SK-N-SH (cell line): ENCODE data around the gene AKAP9. TPM values are rescaled to one million over a fixed set of nuclear protein-coding genes. Genes with fewer than 3 reads are reported as not detected.

Source experiments
- CTCF ChIA-PET: fragments of 300-600, 350-600 bp; formaldehyde crosslinking; extraction: SDS; loops from one replicate; lab custom pipeline; 2021; lab: Yijun Ruan, JAX
- POLR2A ChIA-PET: fragments of 350-600 bp; sonication (Branson Sonifier 250); formaldehyde crosslinking; extraction: SDS; loops from one replicate; lab custom pipeline; 2020; ENCODE audit warnings: antibody characterized with exemption, inconsistent platforms; lab: Yijun Ruan, JAX
- DNase-seq: peaks from one replicate; pipeline ENCODE4 v3.0.0; 2012
- H2AFZ ChIP-seq: fragments of 200-600 bp; sonication (generic); 2 replicates; pipeline ENCODE4 v1.8.1; 2016; ENCODE audit warnings: antibody characterized with exemption, mild to moderate bottlenecking, low read depth
- H3F3A ChIP-seq: fragments of 200-600 bp; sonication (generic); replicated peaks from 2 replicates; pipeline ENCODE3; 2016; ENCODE audit warnings: antibody characterized with exemption, mild to moderate bottlenecking; ENCODE audit not compliant: insufficient read depth
- H3K27ac ChIP-seq, 2 experiments: fragments of 200-500 bp in 1 of 2; fragments of 200-600 bp in 1 of 2; sonication (Bioruptor generic) in 1 of 2; sonication (generic), shearing (Covaris generic) in 1 of 2; 2 replicates each; pipeline versions ENCODE4 v1.5.1 to v1.6.1; 2014 to 2016; ENCODE audit warnings: low read depth in 2 of 2, inconsistent platforms in 1 of 2, low read length in 1 of 2, mild to moderate bottlenecking in 1 of 2, mixed read lengths in 1 of 2
- H3K27me3 ChIP-seq: fragments of 200-600 bp; sonication (generic), shearing (Covaris generic); 2 replicates; pipeline ENCODE4 v1.6.1; 2016; ENCODE audit warnings: mixed run types; ENCODE audit not compliant: insufficient read depth
- H3K36me3 ChIP-seq, 2 experiments: fragments of 200-500 bp in 1 of 2; fragments of 200-600 bp in 1 of 2; sonication (Bioruptor generic) in 1 of 2; sonication (generic) in 1 of 2; replicated peaks in 1 of 2; 2 replicates each; pipeline versions ENCODE3 to v1.5.1; 2014 to 2016; ENCODE audit warnings: low read length in 1 of 2, mild to moderate bottlenecking in 1 of 2; ENCODE audit not compliant: insufficient read depth in 2 of 2, control insufficient read depth in 1 of 2
- H3K4me1 ChIP-seq, 2 experiments: fragments of 200-500 bp in 1 of 2; fragments of 200-600 bp in 1 of 2; sonication (Bioruptor generic) in 1 of 2; sonication (generic), shearing (Covaris generic) in 1 of 2; 2 replicates each; pipeline versions ENCODE4 v1.5.1 to v1.6.1; 2014 to 2016; ENCODE audit warnings: low read depth in 1 of 2, low read length in 1 of 2, mixed run types in 1 of 2; ENCODE audit not compliant: insufficient read depth in 2 of 2, control insufficient read depth in 1 of 2
- H3K4me2 ChIP-seq: fragments of 200-600 bp; sonication (generic), shearing (Covaris generic); 2 replicates; pipeline ENCODE4 v1.6.1; 2017; ENCODE audit warnings: mixed run types
- H3K4me3 ChIP-seq, 2 experiments: fragments of 200-500 bp in 1 of 2; fragments of 200-600 bp in 1 of 2; sonication (Bioruptor generic) in 1 of 2; sonication (generic), shearing (Covaris generic) in 1 of 2; 2 replicates each; pipeline versions ENCODE4 v1.5.1 to v1.8.1; 2014 to 2016; ENCODE audit warnings: low read depth in 2 of 2, inconsistent platforms in 1 of 2, low read length in 1 of 2, mild to moderate bottlenecking in 1 of 2, mixed read lengths in 1 of 2, moderate library complexity in 1 of 2
- H3K79me2 ChIP-seq: fragments of 200-600 bp; sonication (generic); 2 replicates; pipeline ENCODE4 v1.8.1; 2017; ENCODE audit warnings: mild to moderate bottlenecking; ENCODE audit not compliant: insufficient read depth
- H3K9ac ChIP-seq: fragments of 200-600 bp; sonication (generic); 2 replicates; pipeline ENCODE4 v1.6.1; 2017; ENCODE audit warnings: mixed run types
- H3K9me2 ChIP-seq: fragments of 200-600 bp; sonication (generic); 2 replicates; pipeline ENCODE4 v1.6.1; 2017; ENCODE audit warnings: mixed run types
- H3K9me3 ChIP-seq: fragments of 200-600 bp; sonication (generic); 2 replicates; pipeline ENCODE4 v1.6.1; 2017; ENCODE audit warnings: mixed run types, mild to moderate bottlenecking, moderate library complexity
- H4K20me1 ChIP-seq: fragments of 200-600 bp; sonication (generic); 2 replicates; pipeline ENCODE4 v1.6.1; 2017; ENCODE audit warnings: mild to moderate bottlenecking, mixed run types; ENCODE audit not compliant: insufficient read depth
- CHD2 ChIP-seq: fragments of 150-350 bp; IDR thresholded peaks from 2 replicates; pipeline ENCODE4 v1.6.1; 2018; ENCODE audit warnings: low read length; ENCODE audit not compliant: partially characterized antibody
- CTCF ChIP-seq: fragments of 200-600 bp; sonication (generic); IDR thresholded peaks from 2 replicates; pipeline ENCODE4 v1.6.1; 2017; ENCODE audit warnings: antibody characterized with exemption, mild to moderate bottlenecking, moderate library complexity
- FOXJ3 ChIP-seq: sonication (generic); formaldehyde crosslinking; IDR thresholded peaks from 2 replicates; pipeline ENCODE4 v1.5.1; 2020; ENCODE audit warnings: mild to moderate bottlenecking, missing genetic modification reagents
- PBX3 ChIP-seq: IDR thresholded peaks from 2 replicates; pipeline ENCODE4; 2012
- RAD21 ChIP-seq: IDR thresholded peaks from 2 replicates; pipeline ENCODE4 v1.6.1; 2012; ENCODE audit warnings: mild to moderate bottlenecking, low read length
- RCOR1 ChIP-seq: fragments of 150-350 bp; IDR thresholded peaks from 2 replicates; pipeline ENCODE4 v1.6.1; 2017; ENCODE audit warnings: antibody characterized with exemption, low read length
- RFX5 ChIP-seq: IDR thresholded peaks from 2 replicates; pipeline ENCODE4 v1.6.1; 2012; ENCODE audit warnings: mild to moderate bottlenecking, improper control_type of control experiment, low read length
- SIN3A ChIP-seq: IDR thresholded peaks from 2 replicates; pipeline ENCODE4 v1.6.1; 2012; ENCODE audit warnings: low read depth, mild to moderate bottlenecking, low read length, moderate library complexity, borderline replicate concordance
- TAF1 ChIP-seq: IDR thresholded peaks from 2 replicates; pipeline ENCODE4 v1.6.1; 2012; ENCODE audit warnings: low read depth, mild to moderate bottlenecking, low read length, moderate library complexity, borderline replicate concordance
- TEAD4 ChIP-seq: IDR thresholded peaks from 2 replicates; pipeline ENCODE4 v1.4.0; 2012; ENCODE audit warnings: mild to moderate bottlenecking, borderline replicate concordance; ENCODE audit not compliant: insufficient read depth
- ZBTB33 ChIP-seq: IDR thresholded peaks from 2 replicates; pipeline ENCODE4 v1.4.0; 2012; ENCODE audit warnings: low read depth, borderline replicate concordance
- WGBS: methylation state at CpG from one replicate; pipeline ENCODE4 v1.1.6; 2017; ENCODE audit warnings: low lambda C conversion rate; 5-methylcytosine and 5-hydroxymethylcytosine counted together
- polyA plus RNA-seq, 3 experiments: library from polyadenylated mRNA; depleted of rRNA; stranded (reverse); fragments of >200 nt; gene quantifications; 2 replicates each; pipeline ENCODE4 v1.2.3, GENCODE V29; 2012

AKAP9 gene
- polyA plus RNA-seq, 1 of the 3 experiments (the other 2 are of a cell fraction), result 13.1 TPM

DNA sequence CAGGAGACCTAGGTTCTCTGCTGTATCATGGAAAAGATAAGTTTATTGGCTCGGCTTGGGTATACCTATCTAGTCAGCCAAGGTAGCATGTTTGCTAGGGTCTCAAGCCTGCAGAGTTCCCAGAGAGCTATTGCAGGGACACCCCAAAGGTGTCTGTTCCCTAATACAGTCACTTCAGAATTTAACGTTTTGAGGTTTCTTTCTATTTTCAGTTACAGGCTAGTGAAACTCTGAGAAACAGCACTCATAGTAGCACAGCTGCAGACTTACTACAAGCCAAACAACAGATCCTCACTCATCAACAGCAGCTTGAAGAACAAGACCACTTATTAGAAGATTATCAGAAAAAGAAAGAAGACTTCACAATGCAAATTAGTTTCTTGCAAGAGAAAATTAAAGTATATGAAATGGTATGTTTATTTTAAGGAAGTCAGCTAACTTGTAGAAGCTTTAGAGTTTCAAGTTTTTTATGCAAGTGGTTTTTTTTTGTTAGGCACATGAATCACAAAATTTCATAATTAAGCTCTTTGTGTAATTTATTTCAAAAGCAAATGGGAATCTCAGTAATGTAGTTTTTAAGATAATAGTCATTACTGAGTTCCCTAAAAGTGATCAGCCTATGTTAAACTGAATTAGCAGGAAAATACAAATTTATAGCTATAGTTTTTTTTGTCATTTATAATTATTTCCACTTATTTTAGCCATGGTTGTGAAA is 54.9 kb downstream of the AKAP9 start:
- Histone ChIP-seq H3K9me2 (no peaks in the 10 kb centered on the region), H3K9ac (no peak overlapping the region), H4K20me1 (no peaks in the 10 kb centered on the region), H2AFZ (no peak overlapping the region), H3K27me3 (no peaks in the 10 kb centered on the region), H3K4me1 (no peaks in the 10 kb centered on the region), H3K79me2 (no peaks in the 10 kb centered on the region; the same call in 1 of the 2 replicates), H3K27ac (no peak overlapping the region), H3K36me3 (peaks cover 64 to 78% of the 10 kb centered on the region in 2 experiments), H3F3A (no peaks in the 10 kb centered on the region), H3K4me2 (no peak overlapping the region), H3K4me3 (no peak overlapping the region), H3K9me3 (no peaks in the 10 kb centered on the region)
- WGBS, result 64% methylated on average over 2 of the region's 2 CpGs
- TF ChIP-seq TEAD4 (no peak), TAF1 (no peak), RFX5 (no peak), CTCF (no peak)
- CTCF ChIA-PET, result interaction anchor here (0.7 to 0.9 kb wide), 2 partner anchors 25 to 53 kb away, joined by 3 read pairs; no protein-coding TSS in a partner anchor
- POLR2A ChIA-PET, result interaction anchor here (0.6 kb wide), 1 partner anchor 251 kb away, joined by 3 read pairs; no protein-coding TSS in a partner anchor
- DNase-seq, result no peak

- no peak overlapping the region for H3K9ac ChIP-seq
- no peaks in the 10 kb centered on the region for H3K4me1 ChIP-seq
- H3K79me2 ChIP-seq, result no peaks in the 10 kb centered on the region
- H4K20me1 ChIP-seq, result no peaks in the 10 kb centered on the region
- no peak overlapping the region for H3K4me3 ChIP-seq
- no peak for TF ChIP-seq CHD2
- TF ChIP-seq FOXJ3, result no peak
- no peak for TF ChIP-seq SIN3A
- no peak for TF ChIP-seq ZBTB33
- TF ChIP-seq RAD21, result no peak
- TF ChIP-seq PBX3, result no peak
- no peak for TF ChIP-seq RCOR1
- TF ChIP-seq, all 33 proteins: peak for 0
- no peaks in the 10 kb centered on the region for H3K9me2 ChIP-seq
- 96% methylated on average over 2 of the region's 2 CpGs for WGBS
- H3K27me3 ChIP-seq, result no peaks in the 10 kb centered on the region
- CTCF ChIA-PET, result interaction anchor here (1.6 kb wide), 1 partner anchor 35 kb away, joined by 5 read pairs; no protein-coding TSS in a partner anchor
- H3K36me3 ChIP-seq, result peaks cover 73 to 83% of the 10 kb centered on the region in 2 experiments
- DNase-seq, result no peak
- H3F3A ChIP-seq, result no peaks in the 10 kb centered on the region
- H3K4me2 ChIP-seq, result no peak overlapping the region
- peaks cover 7% of the 10 kb centered on the region; the same call in 1 of the 2 replicates for H3K9me3 ChIP-seq
- H2AFZ ChIP-seq, result no peak overlapping the region
- no peak overlapping the region for H3K27ac ChIP-seq
- POLR2A ChIA-PET, result no interaction called here
These were observed 59.2 kb downstream of the AKAP9 start for GRCh38 chr7:91999631-92000565.
